Heart left ventricle (tissue), 16 donors: ENCODE data around the gene PBX3. TPM values are rescaled to one million over a fixed set of nuclear protein-coding genes. Genes with fewer than 3 reads are reported as not detected.

Source experiments
- ATAC-seq, 4 donors: fragments of 200-7000 bp; cut with Tn5 transposase; one replicate each; pipeline ENCODE4 v1.9.1; 2020 to 2022; ENCODE audit warnings: moderate library complexity in 4 of 4, mild to moderate bottlenecking in 3 of 4, moderate number of reproducible peaks in 1 of 4
- DNase-seq, 5 donors: peaks; one replicate each; pipeline ENCODE4 v3.0.0-alpha.2; 2020
- H3K27ac ChIP-seq, 12 donors: fragments of 200-600 bp; sonication (generic) in 4 of 12; one replicate each; pipeline versions ENCODE4 v1.5.0 to v1.8.0; 2016 to 2022; ENCODE audit warnings: mild to moderate bottlenecking in 2 of 12
- H3K27me3 ChIP-seq, 9 donors: fragments of 200-600 bp; sonication (generic) in 2 of 9; one replicate each; pipeline versions ENCODE4 v1.5.1 to v1.8.0; 2016 to 2022; ENCODE audit warnings: mild to moderate bottlenecking in 3 of 9
- H3K36me3 ChIP-seq, 9 donors: fragments of 200-600 bp; sonication (generic) in 2 of 9; one replicate each; pipeline versions ENCODE4 v1.5.0 to v1.8.0; 2018 to 2022; ENCODE audit warnings: mild to moderate bottlenecking in 2 of 9
- H3K4me1 ChIP-seq, 12 donors: fragments of 200-600 bp; sonication (generic) in 4 of 12; one replicate each; pipeline versions ENCODE4 v1.5.0 to v1.8.0; 2016 to 2022; ENCODE audit warnings: mild to moderate bottlenecking in 3 of 12
- H3K4me3 ChIP-seq, 12 donors: fragments of 200-600 bp; sonication (generic) in 4 of 12; one replicate each; pipeline versions ENCODE4 v1.5.0 to v1.8.0; 2017 to 2022; ENCODE audit warnings: mild to moderate bottlenecking in 9 of 12, moderate library complexity in 4 of 12
- H3K9me3 ChIP-seq, 12 donors: fragments of 200-600 bp; sonication (generic) in 4 of 12; one replicate each; pipeline versions ENCODE4 v1.5.0 to v1.8.0; 2016 to 2022; ENCODE audit warnings: mild to moderate bottlenecking in 1 of 12
- CTCF ChIP-seq, 12 donors: fragments of 200-600 bp; sonication (generic) in 4 of 12; IDR thresholded peaks; one replicate each; pipeline versions ENCODE4 v1.5.0 to v1.8.0; 2018 to 2022; ENCODE audit warnings: antibody characterized with exemption in 12 of 12, mild to moderate bottlenecking in 5 of 12
- POLR2A ChIP-seq, 2 donors: fragments of 450-650 bp; IDR thresholded peaks; one replicate each; pipeline ENCODE4 v1.6.1; 2017; ENCODE audit warnings: antibody characterized with exemption in 2 of 2, mild to moderate bottlenecking in 2 of 2, moderate library complexity in 2 of 2
- WGBS, 4 donors: extraction: QIAGEN DNeasy Blood & Tissue Kit in 2 of 4; methylation state at CpG; one replicate each; pipeline versions ENCODE4 v1.1.5 to v1.1.7; 2013 to 2018; 5-methylcytosine and 5-hydroxymethylcytosine counted together
- intact Hi-C, 10 donors: fragments of 100-400 bp; cut with DNase I; formaldehyde crosslinking; loops; one replicate each; pipeline versions ENCODE4 v1.11.1 to v1.14.2; 2022
- polyA plus RNA-seq, 2 donors: library from polyadenylated mRNA; stranded (reverse); fragments of 200-250 nt; gene quantifications; one replicate each; pipeline ENCODE4 v1.2.3, GENCODE V29; 2013
- total RNA-seq, 9 donors: library from RNA; depleted of rRNA in 2 of 9; stranded (reverse); fragments of >200 nt in 2 of 9; fragmentation: NEBNext Ultra II Directional in 3 of 9; extraction: Animal tissue kit (Norgen Biotek cat#: 25700) in 3 of 9; gene quantifications; one replicate each; pipeline versions ENCODE4 v1.1.0 to v1.2.4, GENCODE V29; 2016 to 2023
- donor health status: ischemic (EF 13 %, LVEDD 7.1; RV severe dilation, severe dysfunction).
- donor health status: healthy with polysubstance abuse.
- donor health status: DM: no; HTN: yes; CAD: no.
- donor health status: DM: no; HTN: no; CAD: no.
- donor health status: ischemic (EF 25% LVEDD 6.9; RV normal size, moderate dysfunction).
- donor health status: ischemic (EF 25% LVEDD 5.7; RV mildly dilated, moderate dysfunction).
- donor health status: healthy.
- donor health status: DM: yes; HTN: yes; CAD: no.
- donor health status: ischemic (EF 35%, LVEDD 5.7; RV mildly dilated, moderate dysfunction).
- donor health status: nonischemic (EF 11% LVEDD 7.7; RV severe dilation, severe dysfunction).
- donor health status: DM: yes; HTN: yes; CAD: no.
- donor health status: PGD.
- donor health status: ischemic (EF 29% LVEDD 5.4; RV normal size, mild dysfunction).
- donor health status: nonischemic (EF 23%, LVEDD 6.1; RV moderate dilation, normal function).

PBX3 gene
- total and polyA plus RNA-seq, 11 donors, result 14.8 to 76.1 (median 53.4) TPM

GRCh38 chr9:126002476-126003350 lies 255.5 kb downstream of the PBX3 start:
- DNase-seq, result peak in 1 of 5 donors; percentile 5

GRCh38 chr9:126009047-126009446 lies 261.9 kb downstream of the PBX3 start:
- peaks cover 0 to 9% (median 0%) of the 10 kb centered on the region in 9 donors for H3K27me3 ChIP-seq
- DNase-seq (no peak), ATAC-seq (no peak)
- H3K4me3 ChIP-seq, result no peak overlapping the region
- TF ChIP-seq CTCF (IDR thresholded peaks at IDR 0.05) (no peak), POLR2A (IDR thresholded peaks at IDR 0.05) (no peak)
- peaks cover 0 to 23% (median 15%) of the 10 kb centered on the region in 12 donors for H3K9me3 ChIP-seq
- H3K36me3 ChIP-seq, result no peaks in the 10 kb centered on the region
- WGBS, 4 donors, result 91 to 94% (median 92%) methylated on average over 2 of the region's 2 CpGs
- no peak overlapping the region for H3K27ac ChIP-seq
- no peaks in the 10 kb centered on the region for H3K4me1 ChIP-seq
- intact Hi-C loops, result no loop called here

More at GRCh38 chr9:126002476-126003350, 255.5 kb downstream of the PBX3 start:
- intact Hi-C loops, result no loop called here
- H3K27me3 ChIP-seq, result no peaks in the 10 kb centered on the region
- TF ChIP-seq POLR2A (IDR thresholded peaks at IDR 0.05) (no peak), CTCF (IDR thresholded peaks at IDR 0.05) (no peak)
- peak in 1 of 4 donors; percentile 42 for ATAC-seq
- H3K36me3 ChIP-seq, result no peaks in the 10 kb centered on the region
- no peaks in the 10 kb centered on the region for H3K4me1 ChIP-seq
- no peak overlapping the region for H3K4me3 ChIP-seq
- H3K9me3 ChIP-seq, result peaks cover 0 to 3% (median 0%) of the 10 kb centered on the region in 12 donors
- 85 to 95% (median 89%) methylated on average over 12 to 21 of the region's 21 CpGs for WGBS, 4 donors
- H3K27ac ChIP-seq, result no peak overlapping the region

- Histone ChIP-seq H3K27me3 (peaks cover 0 to 9% (median 0%) of the 10 kb centered on the region in 9 donors), H3K9me3 (peaks cover 0 to 4% (median 0%) of the 10 kb centered on the region in 12 donors), H3K36me3 (no peaks in the 10 kb centered on the region), H3K4me3 (no peak overlapping the region), H3K4me1 (no peaks in the 10 kb centered on the region), H3K27ac (no peak overlapping the region)
- 62 to 71% (median 66%) methylated on average over 10 to 12 of the region's 12 CpGs for WGBS, 4 donors
- TF ChIP-seq CTCF (IDR thresholded peaks at IDR 0.05) (no peak), POLR2A (IDR thresholded peaks at IDR 0.05) (no peak)
- DNase-seq (no peak), ATAC-seq (no peak)
- intact Hi-C loops, result no loop called here
Measured at GRCh38 chr9:126014726-126015125, 267.6 kb downstream of the PBX3 start.

- intact Hi-C loops, result no loop called here
- TF ChIP-seq CTCF (IDR thresholded peaks at IDR 0.05) (no peak), POLR2A (IDR thresholded peaks at IDR 0.05) (no peak)
- ATAC-seq (no peak), DNase-seq (no peak)
- Histone ChIP-seq H3K4me1 (no peaks in the 10 kb centered on the region), H3K27me3 (peaks cover 0 to 9% (median 0%) of the 10 kb centered on the region in 9 donors), H3K36me3 (no peaks in the 10 kb centered on the region), H3K27ac (no peak overlapping the region), H3K9me3 (no peaks in the 10 kb centered on the region), H3K4me3 (no peak overlapping the region)
- WGBS, 4 donors, result 88 to 91% (median 89%) methylated on average over 17 of the region's 17 CpGs
Measured at GRCh38 chr9:126015424-126015823, 268.3 kb downstream of the PBX3 start.
